PFSK-1 (cell line): ENCODE data around the gene URI1.

Experiments used
- FOXP2 ChIP-seq: optimal IDR thresholded peaks from 2 replicates; pipeline ENCODE3; 2011; ENCODE audit warnings: borderline replicate concordance, control low read depth, inconsistent platforms; ENCODE audit not compliant: insufficient read depth; ENCODE audit errors: extremely low read length, extremely low read depth
- POLR2AphosphoS5 ChIP-seq: IDR thresholded peaks from 2 replicates; pipeline ENCODE4 v1.6.1; 2012; ENCODE audit warnings: low read depth, mild to moderate bottlenecking, control low read depth, low read length, moderate library complexity
- REST ChIP-seq, 2 experiments: IDR thresholded peaks; 2 replicates each; pipeline versions ENCODE4 v1.6.1 to v1.8.0; 2011 to 2012; ENCODE audit warnings: low read depth in 2 of 2, low read length in 2 of 2, control low read depth in 1 of 2, inconsistent platforms in 1 of 2, mild to moderate bottlenecking in 1 of 2, moderate library complexity in 1 of 2; ENCODE audit not compliant: insufficient read depth in 1 of 2
- SIN3A ChIP-seq: IDR thresholded peaks from 2 replicates; pipeline ENCODE4 v1.6.1; 2012; ENCODE audit warnings: mild to moderate bottlenecking, low read length, moderate library complexity, borderline replicate concordance; ENCODE audit not compliant: insufficient read depth
- TAF1 ChIP-seq: IDR thresholded peaks from 2 replicates; pipeline ENCODE4 v1.6.1; 2012; ENCODE audit warnings: low read length, control low read depth, borderline replicate concordance; ENCODE audit not compliant: insufficient read depth

The URI1 gene

GRCh38 chr19:30036154-30037129 is 94.4 kb downstream of the URI1 start:
- TF ChIP-seq POLR2AphosphoS5 (no peak), REST (IDR thresholded peaks at IDR 0.05; ENCODE audit: insufficient read depth in 1 of 2, low read depth in 2 of 2, low read length in 2 of 2) (no peak), SIN3A (no peak), FOXP2 (no peak), TAF1 (no peak)

- TF ChIP-seq POLR2AphosphoS5 (no peak), REST (IDR thresholded peaks at IDR 0.05; ENCODE audit: insufficient read depth in 1 of 2, low read depth in 2 of 2, low read length in 2 of 2) (no peak), FOXP2 (no peak), TAF1 (no peak), SIN3A (no peak)
Observed at GRCh38 chr19:30037835-30038234, 95.8 kb downstream of the URI1 start.

GRCh38 chr19:30044273-30045248 is 102.5 kb downstream of the URI1 start:
- TF ChIP-seq FOXP2 (no peak), REST (IDR thresholded peaks at IDR 0.05; ENCODE audit: insufficient read depth in 1 of 2, low read depth in 2 of 2, low read length in 2 of 2) (no peak), SIN3A (no peak), POLR2AphosphoS5 (no peak), TAF1 (no peak)

GRCh38 chr19:30046522-30046921 is 104.5 kb downstream of the URI1 start:
- no peak for TF ChIP-seq REST (IDR thresholded peaks at IDR 0.05; ENCODE audit: insufficient read depth in 1 of 2, low read depth in 2 of 2, low read length in 2 of 2)
- TF ChIP-seq FOXP2: no peak
